Prostate gland (tissue), 2 donors: ENCODE measurements around the gene BGLAP. TPM values are rescaled to one million over a fixed set of nuclear protein-coding genes. Genes with fewer than 3 reads are reported as not detected.

ENCODE experiments used
- DNase-seq: peaks from one replicate; pipeline ENCODE4 v3.0.0-alpha.2; 2019; ENCODE audit warnings: low spot score
- H3K27ac ChIP-seq, 2 donors: fragments of 200-600 bp; sonication (generic); 2 replicates each; pipeline ENCODE4 v1.5.1; 2017 to 2019
- H3K27me3 ChIP-seq: fragments of 200-600 bp; sonication (generic); replicated peaks from 2 replicates; pipeline ENCODE4 v1.5.1; 2019; ENCODE audit not compliant: insufficient read depth
- H3K36me3 ChIP-seq, 2 donors: fragments of 200-600 bp; sonication (generic); 1 replicate in 1 of 2; 2 replicates in 1 of 2; pipeline versions ENCODE4 v1.5.1 to v1.8.1; 2017 to 2019
- H3K4me1 ChIP-seq: fragments of 200-600 bp; sonication (generic); replicated peaks from 2 replicates; pipeline ENCODE4 v1.5.1; 2019
- H3K4me3 ChIP-seq, 2 donors: fragments of 200-600 bp; sonication (generic); 2 replicates each; pipeline ENCODE4 v1.5.1; 2017 to 2019
- H3K9me3 ChIP-seq: fragments of 200-600 bp; sonication (generic); 2 replicates; pipeline ENCODE4 v1.5.1; 2017
- CTCF ChIP-seq, 4 experiments: fragments of 200-600 bp in 2 of 4; fragments of 450-650 bp in 2 of 4; sonication (generic) in 2 of 4; IDR thresholded peaks; 1 replicate in 3 of 4; 2 replicates in 1 of 4; pipeline ENCODE4 v1.5.1; 2016 to 2019; ENCODE audit warnings: antibody characterized with exemption in 4 of 4, mild to moderate bottlenecking in 2 of 4, moderate library complexity in 2 of 4
- POLR2A ChIP-seq: fragments of 450-650 bp; IDR thresholded peaks from one replicate; pipeline ENCODE4 v1.6.1; 2016; ENCODE audit warnings: antibody characterized with exemption, mild to moderate bottlenecking
- POLR2AphosphoS5 ChIP-seq: sonication (generic); formaldehyde crosslinking; IDR thresholded peaks from one replicate; pipeline ENCODE4 v1.6.1; 2017; ENCODE audit warnings: antibody characterized with exemption
- WGBS: methylation state at CpG from one replicate; pipeline ENCODE4 v1.1.5; 2018; 5-methylcytosine and 5-hydroxymethylcytosine counted together
- intact Hi-C: fragments of 100-400 bp; cut with DNase I; formaldehyde crosslinking; loops from one replicate; pipeline ENCODE4 v1.14.2; 2022
- total RNA-seq, 2 donors: library from RNA; depleted of rRNA; stranded (reverse); fragments of >200 nt; gene quantifications; one replicate each; pipeline ENCODE4 v1.1.0, GENCODE V29; 2016

Gene BGLAP
- total RNA-seq, 2 donors from 2014 or later = 1.8 to 5.7 TPM

- no peaks in the 10 kb centered on the region for H3K9me3 ChIP-seq
- 71% methylated on average over 2 of the region's 2 CpGs for WGBS
- no peak for TF ChIP-seq CTCF (IDR thresholded peaks at IDR 0.05)
- TF ChIP-seq POLR2AphosphoS5 = no peak
- no peak for TF ChIP-seq POLR2A
- intact Hi-C loops = no loop called here
- H3K36me3 ChIP-seq = no peaks in the 10 kb centered on the region
- no peak for DNase-seq
- no peaks in the 10 kb centered on the region for H3K27me3 ChIP-seq
- no peak overlapping the region for H3K27ac ChIP-seq
- peaks cover 4% of the 10 kb centered on the region for H3K4me1 ChIP-seq
- H3K4me3 ChIP-seq = no peak overlapping the region
These were observed 45.5 kb upstream of the BGLAP start for GRCh38 chr1:156196445-156196844.

GRCh38 chr1:156198831-156199349, 43.1 kb upstream of the BGLAP start:
- Histone ChIP-seq H3K9me3 (no peaks in the 10 kb centered on the region), H3K4me1 (peaks cover 4% of the 10 kb centered on the region), H3K27ac (no peak overlapping the region), H3K36me3 (no peaks in the 10 kb centered on the region), H3K27me3 (no peaks in the 10 kb centered on the region), H3K4me3 (no peak overlapping the region)
- DNase-seq = no peak
- WGBS = 84% methylated on average over 5 of the region's 5 CpGs
- intact Hi-C loops = no loop called here
- no peak for TF ChIP-seq POLR2A
- no peak for TF ChIP-seq POLR2AphosphoS5
- no peak for TF ChIP-seq CTCF (IDR thresholded peaks at IDR 0.05)

- no peak for TF ChIP-seq CTCF (IDR thresholded peaks at IDR 0.05)
- TF ChIP-seq POLR2A = no peak
- no peak for TF ChIP-seq POLR2AphosphoS5
- Histone ChIP-seq H3K4me3 (no peak overlapping the region), H3K27ac (no peak overlapping the region), H3K36me3 (no peaks in the 10 kb centered on the region), H3K4me1 (no peaks in the 10 kb centered on the region), H3K27me3 (no peaks in the 10 kb centered on the region), H3K9me3 (no peaks in the 10 kb centered on the region)
- 91% methylated on average over 8 of the region's 8 CpGs for WGBS
- no peak for DNase-seq
- intact Hi-C loops = no loop called here
These were observed 41.9 kb upstream of the BGLAP start for GRCh38 chr1:156200044-156200443.

- no peak overlapping the region for H3K4me3 ChIP-seq
- DNase-seq = no peak
- no peaks in the 10 kb centered on the region for H3K27me3 ChIP-seq
- H3K4me1 ChIP-seq = no peaks in the 10 kb centered on the region
- no peak overlapping the region for H3K27ac ChIP-seq
- intact Hi-C loops = no loop called here
- no peaks in the 10 kb centered on the region for H3K9me3 ChIP-seq
- no peaks in the 10 kb centered on the region for H3K36me3 ChIP-seq
- TF ChIP-seq POLR2AphosphoS5 (no peak), POLR2A (no peak), CTCF (IDR thresholded peaks at IDR 0.05) (no peak)
These were observed 38.7 kb upstream of the BGLAP start for GRCh38 chr1:156203331-156203730.

- intact Hi-C loops = no loop called here
- no peak for DNase-seq
- Histone ChIP-seq H3K27me3 (no peaks in the 10 kb centered on the region), H3K27ac (no peak overlapping the region), H3K36me3 (no peaks in the 10 kb centered on the region), H3K9me3 (no peaks in the 10 kb centered on the region), H3K4me3 (no peak overlapping the region), H3K4me1 (no peaks in the 10 kb centered on the region)
- TF ChIP-seq CTCF (IDR thresholded peaks at IDR 0.05) = no peak
- TF ChIP-seq POLR2AphosphoS5 = no peak
- TF ChIP-seq POLR2A = no peak
- WGBS = 94% methylated on average over 3 of the region's 3 CpGs
These were observed 37.3 kb upstream of the BGLAP start for GRCh38 chr1:156204686-156205085.
